Lung (tissue), 12 donors: ENCODE measurements around the gene CMSS1. TPM values are rescaled to one million over a fixed set of nuclear protein-coding genes. Genes with fewer than 3 reads are reported as not detected.

Experiments
- ATAC-seq: fragments of 200-7000 bp; cut with Tn5 transposase; one replicate; pipeline ENCODE4 v1.9.1; 2020; ENCODE audit warnings: moderate number of reproducible peaks; ENCODE audit not compliant: insufficient read depth, low FRiP score
- DNase-seq, 3 donors: peaks; one replicate each; pipeline ENCODE4 v3.0.0-alpha.2; 2013 to 2017
- H3K27ac ChIP-seq, 2 donors: one replicate each; pipeline ENCODE4 v1.5.1; 2013; ENCODE audit warnings: mild to moderate bottlenecking in 2 of 2, moderate library complexity in 2 of 2, control low read depth in 1 of 2, inconsistent platforms in 1 of 2, low read depth in 1 of 2, low read length in 1 of 2
- H3K27me3 ChIP-seq, 3 donors: one replicate each; pipeline ENCODE4 v1.5.1; 2013; ENCODE audit warnings: low read length in 2 of 3; ENCODE audit not compliant: control insufficient read depth in 3 of 3, insufficient read depth in 3 of 3
- H3K36me3 ChIP-seq, 4 donors: one replicate each; pipeline ENCODE4 v1.5.1; 2013; ENCODE audit warnings: low read length in 4 of 4, mild to moderate bottlenecking in 1 of 4, moderate library complexity in 1 of 4; ENCODE audit not compliant: control insufficient read depth in 4 of 4, insufficient read depth in 4 of 4
- H3K4me1 ChIP-seq, 5 donors: one replicate each; pipeline ENCODE4 v1.5.1; 2013; ENCODE audit warnings: low read length in 5 of 5, mild to moderate bottlenecking in 2 of 5, moderate library complexity in 1 of 5; ENCODE audit not compliant: control insufficient read depth in 5 of 5, insufficient read depth in 5 of 5
- H3K4me3 ChIP-seq: one replicate; pipeline ENCODE4 v1.5.1; 2013; ENCODE audit warnings: mild to moderate bottlenecking, control low read depth, moderate library complexity
- H3K9ac ChIP-seq, 2 donors: one replicate each; pipeline ENCODE4 v1.5.1; 2013; ENCODE audit warnings: low read length in 2 of 2, control low read depth in 1 of 2; ENCODE audit not compliant: insufficient read depth in 1 of 2
- H3K9me3 ChIP-seq, 4 donors: one replicate each; pipeline ENCODE4 v1.5.1; 2013; ENCODE audit warnings: low read length in 3 of 4, mild to moderate bottlenecking in 1 of 4, moderate library complexity in 1 of 4; ENCODE audit not compliant: control insufficient read depth in 4 of 4, insufficient read depth in 3 of 4
- CTCF ChIP-seq: IDR thresholded peaks from 2 replicates; pipeline ENCODE4 v1.5.1; 2012; ENCODE audit warnings: mild to moderate bottlenecking; ENCODE audit errors: control extremely low read depth, extremely low read depth
- WGBS, 2 donors: extraction: QIAGEN DNeasy Blood & Tissue Kit; methylation state at CpG; one replicate each; pipeline ENCODE4 v1.1.7; 2013; 5-methylcytosine and 5-hydroxymethylcytosine counted together
- polyA plus RNA-seq, 2 donors: library from polyadenylated mRNA; stranded (reverse); fragments of 200-250 nt; gene quantifications; one replicate each; pipeline ENCODE4 v1.2.1, GENCODE V29; 2013
- total RNA-seq, 2 donors: library from RNA; depleted of rRNA in 1 of 2; stranded (reverse); fragments of >200 nt in 1 of 2; gene quantifications; one replicate each; pipeline ENCODE4 v1.2.1, GENCODE V29; 2014 to 2021
- donor health status: control.
- donor health status: control.
- donor health status: Bipolar disorder and iron deficiency.
- donor health status: healthy.
- donor health status: DM: yes; HTN: yes; CAD: no.

CMSS1 gene
- total and polyA plus RNA-seq, 4 donors, result 12.3 to 28.9 (median 22.6) TPM

DNA sequence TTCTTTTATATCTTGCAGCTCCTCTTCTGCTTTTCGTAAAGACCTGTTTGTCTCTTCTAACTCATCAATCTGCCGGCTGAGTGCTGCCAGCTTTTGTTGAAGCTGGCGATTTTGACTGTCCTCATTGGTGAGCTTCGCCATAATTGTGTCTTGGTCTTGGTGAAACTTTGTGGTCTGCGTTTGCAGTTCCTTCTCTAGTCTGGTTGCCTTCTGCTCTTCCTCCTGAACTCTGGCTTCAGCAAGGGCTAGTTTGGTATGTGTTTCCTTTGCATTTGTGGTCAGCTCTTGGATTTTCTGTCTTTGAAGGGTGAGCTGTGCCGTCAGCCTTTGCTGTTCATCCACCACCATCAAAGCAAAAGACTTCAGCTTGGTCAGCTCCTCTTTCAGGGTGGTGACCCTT is 32.9 kb downstream of the CMSS1 start:
- Histone ChIP-seq H3K4me1 (peaks cover 0 to 20% (median 3%) of the 10 kb centered on the region in 5 donors), H3K27me3 (no peaks in the 10 kb centered on the region), H3K27ac (no peak overlapping the region), H3K4me3 (no peak overlapping the region), H3K36me3 (peaks cover 0 to 39% (median 3%) of the 10 kb centered on the region in 4 donors), H3K9me3 (peaks cover 0 to 3% (median 0%) of the 10 kb centered on the region in 4 donors), H3K9ac (no peak overlapping the region)
- TF ChIP-seq CTCF, result no peak
- DNase-seq, result no peak
- WGBS, 2 donors, result 39 to 73% methylated on average over 6 of the region's 6 CpGs
- no peak for ATAC-seq

- Histone ChIP-seq H3K27ac (no peak overlapping the region), H3K9ac (no peak overlapping the region), H3K4me3 (no peak overlapping the region), H3K9me3 (peaks cover 0 to 3% (median 0%) of the 10 kb centered on the region in 4 donors), H3K4me1 (peaks cover 0 to 14% (median 0%) of the 10 kb centered on the region in 5 donors), H3K36me3 (peaks cover 0 to 42% (median 3%) of the 10 kb centered on the region in 4 donors), H3K27me3 (no peaks in the 10 kb centered on the region)
- 90 to 95% methylated on average over 1 of the region's 1 CpG for WGBS, 2 donors
- TF ChIP-seq CTCF, result no peak
- no peak for ATAC-seq
- no peak for DNase-seq
Observed at GRCh38 chr3:99851955-99852354, 34.3 kb downstream of the CMSS1 start.

GRCh38 chr3:99852851-99853250 is 35.2 kb downstream of the CMSS1 start:
- no peaks in the 10 kb centered on the region for H3K27me3 ChIP-seq

More at GRCh38 chr3:99852851-99853250, 35.2 kb downstream of the CMSS1 start:
- Histone ChIP-seq H3K27ac (no peak overlapping the region), H3K36me3 (peaks cover 0 to 47% (median 3%) of the 10 kb centered on the region in 4 donors), H3K4me1 (peaks cover 0 to 14% (median 0%) of the 10 kb centered on the region in 5 donors), H3K9ac (no peak overlapping the region), H3K9me3 (peaks cover 0 to 3% (median 0%) of the 10 kb centered on the region in 4 donors), H3K4me3 (no peak overlapping the region)
- ATAC-seq, result no peak
- WGBS, 2 donors, result 73 to 86% methylated on average over 1 of the region's 1 CpG
- no peak for DNase-seq
- TF ChIP-seq CTCF, result no peak
